Hematopoietic multipotent progenitor cell treated with erythropoietin and hydrocortisone succinate and interleukin-3 and kit ligand, for 8 days (in vitro differentiated cells): ENCODE data around the gene OST4.

Experiments
- DNase-seq: peaks from one replicate; pipeline ENCODE4 v3.0.0-alpha.2; 2015

OST4 gene

DNA sequence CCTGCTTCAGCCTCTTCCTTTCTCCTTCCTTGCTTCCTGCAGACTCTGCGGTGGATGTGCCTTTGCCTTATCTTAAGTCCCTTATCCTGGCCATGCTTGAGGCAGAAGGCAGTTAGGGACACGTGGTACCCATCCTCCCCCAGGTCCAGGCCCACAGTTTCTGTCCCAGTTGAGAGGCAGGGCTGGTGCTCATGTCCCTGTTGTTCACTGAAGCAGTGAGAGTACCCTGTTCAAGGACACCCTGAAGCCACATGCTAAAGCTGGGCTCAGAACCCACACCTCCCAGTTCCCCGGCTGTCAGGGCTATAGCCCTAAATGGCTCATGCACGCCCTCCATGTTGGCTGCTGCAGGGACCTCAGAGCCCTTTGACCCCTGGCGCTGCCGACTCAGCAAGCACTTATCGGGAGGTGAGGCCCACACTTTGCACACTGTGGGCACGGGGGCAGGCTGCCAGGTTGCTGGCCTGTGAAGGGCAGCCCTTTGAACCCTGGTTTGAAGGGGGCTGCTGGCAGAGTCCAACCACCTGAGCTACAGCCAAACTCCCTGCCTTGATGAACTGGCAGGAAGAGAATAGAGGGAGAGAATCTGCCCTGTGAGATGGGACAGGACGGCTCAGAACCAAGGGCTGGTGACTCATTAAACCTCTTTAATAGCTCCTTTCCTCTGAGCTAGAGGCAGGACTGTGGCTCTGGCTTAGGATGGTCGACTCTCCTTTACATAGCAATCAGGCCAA is 21.4 kb upstream of the OST4 start:
- peak; percentile 74 for DNase-seq

DNA sequence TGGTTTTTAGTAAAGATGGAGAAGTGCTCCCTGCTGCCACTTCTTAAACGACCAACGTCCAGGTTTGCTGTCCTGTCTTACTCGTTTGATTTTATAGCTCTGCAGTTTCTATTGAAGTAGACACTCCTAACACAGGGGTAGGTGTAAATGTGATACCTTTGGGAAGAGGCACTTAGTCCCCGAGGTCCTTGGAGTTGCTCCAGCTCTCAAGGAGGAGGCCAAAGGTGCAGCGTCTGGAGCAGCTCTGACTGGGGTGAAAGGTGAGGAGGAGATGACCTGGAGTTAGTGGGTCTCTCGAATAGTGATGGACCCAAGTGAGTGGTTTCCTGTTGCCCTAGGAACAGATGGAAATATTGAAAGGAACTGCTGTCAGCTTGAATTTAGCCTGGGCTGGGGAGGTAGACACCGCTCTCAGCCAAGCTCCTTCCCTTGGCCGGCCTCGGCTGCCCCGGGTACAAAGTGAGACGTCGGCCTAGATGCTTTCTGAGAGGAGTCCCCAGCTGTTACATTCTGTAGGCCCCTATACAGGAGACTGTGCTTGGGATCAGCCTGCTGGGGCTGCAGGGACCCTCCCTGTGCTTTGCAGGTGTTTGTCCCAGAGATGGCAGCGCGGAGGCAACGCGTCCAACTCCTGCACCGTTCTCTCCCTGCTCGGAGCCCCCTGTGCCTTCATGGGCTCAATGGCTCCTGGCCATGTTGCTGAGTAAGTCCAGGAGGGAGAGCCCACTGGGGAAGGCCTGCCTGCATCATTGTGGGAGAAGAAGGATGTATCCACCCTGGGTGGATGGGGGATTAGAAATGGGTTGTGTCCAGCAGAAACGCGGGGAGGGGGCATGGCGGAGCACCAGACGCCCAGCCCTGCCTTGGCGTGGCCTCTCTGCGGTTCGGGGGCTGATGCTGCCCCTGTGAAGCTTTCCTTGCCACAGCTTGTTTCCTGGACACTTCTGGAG is 20.6 kb upstream of the OST4 start:
- no peak for DNase-seq

DNA sequence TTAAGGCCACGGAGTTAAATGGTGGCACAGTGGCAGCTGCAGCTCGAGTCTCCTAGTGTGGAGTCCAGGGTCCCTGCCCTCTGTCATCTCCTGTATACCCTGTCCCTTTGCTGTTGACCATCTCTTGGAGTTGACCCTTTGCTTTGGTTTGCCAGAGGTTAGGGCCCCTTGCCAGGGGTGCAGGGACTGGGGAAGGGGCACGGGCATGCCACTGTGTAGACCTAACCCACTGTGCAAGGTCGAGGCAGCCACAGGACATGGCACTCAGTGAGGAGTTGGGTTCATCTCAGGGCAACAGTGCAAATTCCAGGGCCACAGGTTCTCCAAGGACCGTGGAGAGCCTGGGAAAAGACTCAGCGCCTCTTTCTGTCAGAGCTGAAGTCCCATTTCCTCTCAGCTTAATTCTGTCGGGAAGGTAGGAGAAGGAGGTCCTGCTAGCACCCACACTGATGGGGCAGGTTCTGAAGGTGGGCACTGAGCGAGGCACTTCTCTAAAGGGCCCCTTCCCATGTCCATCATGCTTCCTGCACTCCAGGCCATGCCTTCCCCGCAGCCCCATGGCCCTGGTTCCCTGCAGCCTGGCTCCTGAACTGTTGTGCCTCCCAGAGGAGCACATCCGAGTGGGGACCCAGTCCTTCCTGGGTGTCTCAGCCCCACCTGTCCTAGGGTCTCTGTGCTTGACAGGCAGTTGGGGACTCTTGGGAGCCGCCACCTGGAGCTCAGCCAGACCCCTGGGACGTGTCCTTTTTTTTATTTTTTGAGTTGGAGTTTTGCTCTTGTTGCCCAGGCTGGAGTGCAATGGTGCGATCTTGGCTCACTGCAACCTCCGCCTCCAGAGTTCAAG is 17.9 kb upstream of the OST4 start:
- DNase-seq: no peak

DNA sequence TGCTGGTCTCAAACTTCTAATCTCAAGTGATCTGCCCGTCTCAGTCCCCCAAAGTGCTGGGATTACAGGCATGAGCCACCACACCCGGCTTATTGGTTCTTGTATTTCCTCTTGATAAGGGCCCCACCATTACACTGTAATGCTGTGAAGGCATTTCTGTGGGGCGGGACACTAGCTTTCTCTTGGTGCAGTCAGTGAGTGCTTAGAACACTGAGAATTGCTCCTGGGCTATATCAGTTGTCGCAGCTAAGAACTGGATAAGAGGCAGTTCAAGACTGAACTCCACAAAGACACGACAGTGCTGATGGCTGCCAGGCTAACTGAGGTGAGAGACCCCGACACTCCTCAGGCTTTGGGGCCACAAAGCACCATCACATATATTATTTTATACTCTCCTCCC is 17.2 kb upstream of the OST4 start:
- peak; percentile 83 for DNase-seq

DNA sequence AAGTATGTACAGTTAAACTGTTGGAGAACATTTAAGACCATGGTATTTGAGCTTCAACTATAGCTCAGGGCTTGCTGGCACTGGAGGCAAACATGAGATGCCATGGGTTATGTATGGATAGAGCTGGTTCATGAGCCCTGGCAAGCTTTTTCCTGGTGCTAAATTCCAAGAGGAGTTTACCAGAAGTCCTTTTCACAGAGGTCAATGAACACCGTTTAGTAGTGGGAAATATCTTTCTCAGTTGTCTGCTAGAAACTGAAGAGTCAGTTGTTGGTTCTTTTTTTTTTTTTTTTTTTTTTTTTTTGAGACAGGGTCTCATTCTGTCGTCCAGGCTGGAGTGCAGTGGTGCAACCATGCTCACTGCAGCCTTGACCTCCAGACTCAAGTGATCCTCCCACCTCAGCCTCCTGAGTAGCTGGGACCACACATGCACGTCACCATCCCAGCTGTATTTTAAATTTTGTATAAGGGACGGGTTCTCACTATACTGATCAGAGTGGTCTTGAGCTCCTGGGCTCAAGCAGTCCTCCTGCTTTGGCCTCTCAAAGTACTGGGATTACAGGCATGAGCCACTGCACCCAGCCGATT is 16.5 kb upstream of the OST4 start:
- DNase-seq: no peak

DNA sequence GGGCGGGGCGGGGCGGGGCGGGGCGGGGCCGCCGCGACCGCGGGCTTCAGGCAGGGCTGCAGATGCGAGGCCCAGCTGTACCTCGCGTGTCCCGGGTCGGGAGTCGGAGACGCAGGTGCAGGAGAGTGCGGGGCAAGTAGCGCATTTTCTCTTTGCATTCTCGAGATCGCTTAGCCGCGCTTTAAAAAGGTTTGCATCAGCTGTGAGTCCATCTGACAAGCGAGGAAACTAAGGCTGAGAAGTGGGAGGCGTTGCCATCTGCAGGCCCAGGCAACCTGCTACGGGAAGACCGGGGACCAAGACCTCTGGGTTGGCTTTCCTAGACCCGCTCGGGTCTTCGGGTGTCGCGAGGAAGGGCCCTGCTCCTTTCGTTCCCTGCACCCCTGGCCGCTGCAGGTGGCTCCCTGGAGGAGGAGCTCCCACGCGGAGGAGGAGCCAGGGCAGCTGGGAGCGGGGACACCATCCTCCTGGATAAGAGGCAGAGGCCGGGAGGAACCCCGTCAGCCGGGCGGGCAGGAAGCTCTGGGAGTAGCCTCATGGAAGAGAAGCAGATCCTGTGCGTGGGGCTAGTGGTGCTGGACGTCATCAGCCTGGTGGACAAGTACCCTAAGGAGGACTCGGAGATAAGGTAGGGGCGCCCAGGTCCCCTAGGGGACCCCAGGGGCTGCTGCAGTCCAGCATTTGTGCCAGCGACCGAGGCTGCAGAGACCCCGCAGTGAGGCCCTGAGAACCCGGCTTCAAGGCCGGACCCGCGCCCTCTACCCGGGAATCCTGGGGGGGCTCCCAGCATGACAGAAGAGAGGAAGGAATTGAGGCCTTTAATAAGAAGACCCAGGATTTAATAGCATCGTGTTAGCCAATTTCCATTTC is 15.5 kb upstream of the OST4 start, which contains the start of gene KHK:
Gene KHK (plus strand): TSS at position 49 of the 870 bp plus-strand sequence. CDS start 488 bp downstream, at position 537.
- no peak for DNase-seq

DNA sequence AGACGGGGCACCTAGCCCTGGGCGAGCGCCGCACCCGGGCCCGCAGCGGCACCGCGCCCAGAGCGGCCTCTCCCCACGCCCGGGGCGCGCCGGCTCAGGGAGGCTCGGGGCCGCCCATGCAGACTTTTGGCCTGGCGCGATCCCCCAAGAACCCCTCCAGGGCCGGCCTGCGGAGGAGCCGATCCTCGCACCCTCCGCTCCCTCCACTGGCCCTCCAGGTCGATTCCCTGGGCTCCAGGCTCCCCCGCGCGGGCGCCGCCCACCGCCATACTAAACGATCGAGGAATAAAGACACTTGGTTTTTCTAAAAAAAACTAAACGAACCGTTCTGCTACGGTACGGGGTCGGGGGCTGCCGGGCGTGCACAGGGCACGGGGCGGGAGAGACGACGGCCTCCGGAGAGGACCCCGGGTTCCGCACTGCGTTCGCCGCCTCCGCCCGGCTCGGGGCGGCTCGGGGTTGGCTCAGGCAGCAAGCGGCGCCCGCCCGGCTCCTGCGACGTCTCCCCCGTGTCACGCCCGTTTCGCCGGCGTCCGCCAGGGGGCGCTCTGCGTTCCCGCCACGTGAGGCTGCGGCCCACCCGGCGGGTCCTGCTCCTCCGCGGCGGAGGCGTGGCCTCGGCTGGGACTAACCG is 14.8 kb upstream of the OST4 start:
- DNase-seq: peak; percentile 92

DNA sequence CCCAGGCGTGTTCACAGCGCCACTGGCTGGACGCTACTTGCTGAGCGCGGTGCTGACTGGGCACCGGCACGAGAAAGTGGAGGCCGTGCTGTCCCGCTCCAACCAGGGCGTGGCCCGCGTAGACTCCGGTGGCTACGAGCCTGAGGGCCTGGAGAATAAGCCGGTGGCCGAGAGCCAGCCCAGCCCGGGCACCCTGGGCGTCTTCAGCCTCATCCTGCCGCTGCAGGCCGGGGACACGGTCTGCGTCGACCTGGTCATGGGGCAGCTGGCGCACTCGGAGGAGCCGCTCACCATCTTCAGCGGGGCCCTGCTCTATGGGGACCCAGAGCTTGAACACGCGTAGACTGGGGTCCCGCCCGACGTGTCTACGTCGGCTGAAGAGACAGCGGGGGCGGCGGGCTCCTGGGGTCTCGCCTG is 14.2 kb upstream of the OST4 start:
- DNase-seq: peak; percentile 74

DNA sequence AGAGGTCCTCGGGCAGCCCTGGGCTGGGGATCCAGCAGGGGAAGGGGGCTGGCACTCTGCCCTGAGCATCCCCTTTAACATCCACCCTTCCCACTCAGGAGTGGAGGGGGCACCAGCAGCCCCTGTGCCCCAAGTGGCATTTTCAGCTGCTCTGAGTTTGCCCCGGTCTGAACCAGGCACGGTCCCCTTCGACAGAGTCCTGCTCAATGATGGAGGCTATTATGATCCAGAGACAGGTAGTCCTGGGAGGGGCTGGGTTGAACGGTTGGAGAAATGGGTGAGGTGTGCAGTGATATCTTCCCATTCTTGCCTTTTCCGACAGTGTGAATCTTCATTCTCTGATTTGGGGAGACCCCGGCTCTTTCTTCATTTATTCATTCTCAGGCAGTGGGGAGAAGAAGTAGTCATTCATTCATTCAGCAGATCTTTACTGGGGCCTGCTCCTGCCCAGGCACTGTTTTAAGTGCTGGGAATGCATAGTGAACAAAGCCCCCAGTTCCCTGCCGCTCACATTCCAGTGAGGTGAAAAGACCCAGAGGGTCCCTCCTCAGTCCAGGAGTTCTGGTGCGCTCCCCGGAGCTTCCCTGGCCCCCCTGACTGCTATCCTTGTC is 13.7 kb upstream of the OST4 start:
- no peak for DNase-seq

DNA sequence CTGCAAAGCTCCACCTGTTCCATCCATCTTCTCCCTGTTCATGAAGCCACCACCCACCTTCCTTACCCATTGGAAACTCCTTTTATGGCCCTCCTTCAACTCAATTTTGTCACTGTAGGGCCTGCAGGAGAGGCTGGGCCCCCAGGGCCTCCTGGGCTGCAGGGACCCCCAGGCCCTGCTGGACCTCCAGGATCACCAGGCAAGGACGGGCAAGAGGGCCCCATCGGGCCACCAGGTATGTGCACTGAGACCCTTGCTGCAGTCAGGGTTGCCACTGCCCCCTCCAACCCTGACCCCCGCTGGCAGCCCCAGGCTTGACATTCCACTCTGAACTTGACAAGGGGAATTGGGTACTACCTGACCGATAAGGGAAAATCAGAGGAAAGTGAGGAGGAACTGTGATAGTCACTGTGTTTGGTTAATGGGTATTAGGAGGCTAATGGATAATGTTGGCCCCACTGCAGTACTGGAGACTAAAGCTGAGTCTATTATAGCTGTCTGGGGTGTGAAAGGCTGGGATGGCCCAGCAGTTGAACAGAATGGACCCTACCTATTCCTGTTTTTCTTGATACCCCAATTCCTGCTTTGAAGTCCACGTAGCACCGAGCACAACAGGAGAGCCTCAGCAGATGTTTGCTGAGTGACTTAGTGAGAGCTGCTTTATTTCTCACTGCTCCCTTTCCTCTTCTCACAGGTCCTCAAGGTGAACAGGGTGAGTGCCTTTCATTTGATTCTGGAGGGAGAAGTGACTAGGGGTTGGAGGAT is 13.0 kb upstream of the OST4 start:
- DNase-seq: no peak

DNA sequence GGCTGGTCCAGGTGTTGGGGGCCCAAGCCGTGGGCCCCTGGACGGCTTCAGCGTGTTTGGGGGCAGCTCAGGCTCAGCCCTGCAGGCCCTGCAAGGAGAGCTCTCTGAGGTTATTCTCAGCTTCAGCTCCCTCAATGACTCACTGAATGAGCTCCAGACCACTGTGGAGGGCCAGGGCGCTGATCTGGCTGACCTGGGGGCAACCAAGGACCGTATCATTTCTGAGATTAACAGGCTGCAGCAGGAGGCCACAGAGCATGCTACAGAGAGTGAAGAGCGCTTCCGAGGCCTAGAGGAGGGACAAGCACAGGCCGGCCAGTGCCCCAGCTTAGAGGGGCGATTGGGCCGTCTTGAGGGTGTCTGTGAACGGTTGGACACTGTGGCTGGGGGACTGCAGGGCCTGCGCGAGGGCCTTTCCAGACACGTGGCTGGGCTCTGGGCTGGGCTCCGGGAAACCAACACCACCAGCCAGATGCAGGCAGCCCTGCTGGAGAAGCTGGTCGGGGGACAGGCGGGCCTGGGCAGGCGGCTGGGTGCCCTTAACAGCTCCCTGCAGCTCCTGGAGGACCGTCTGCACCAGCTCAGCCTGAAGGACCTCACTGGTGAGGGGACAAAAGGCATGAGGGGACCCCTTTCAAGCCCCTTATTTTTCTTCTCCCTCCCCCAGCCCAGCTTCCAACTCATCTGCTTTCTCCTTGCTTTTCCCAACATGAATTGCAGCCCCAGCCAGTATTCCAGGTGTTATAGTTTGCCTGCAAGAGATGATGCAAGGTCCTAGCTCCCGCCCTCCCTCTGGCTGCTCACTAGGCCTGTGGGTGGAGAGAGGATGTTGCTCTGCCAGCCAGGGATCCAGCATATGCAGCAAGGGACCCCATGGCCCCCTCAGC is 12.2 kb upstream of the OST4 start:
- DNase-seq: no peak

DNA sequence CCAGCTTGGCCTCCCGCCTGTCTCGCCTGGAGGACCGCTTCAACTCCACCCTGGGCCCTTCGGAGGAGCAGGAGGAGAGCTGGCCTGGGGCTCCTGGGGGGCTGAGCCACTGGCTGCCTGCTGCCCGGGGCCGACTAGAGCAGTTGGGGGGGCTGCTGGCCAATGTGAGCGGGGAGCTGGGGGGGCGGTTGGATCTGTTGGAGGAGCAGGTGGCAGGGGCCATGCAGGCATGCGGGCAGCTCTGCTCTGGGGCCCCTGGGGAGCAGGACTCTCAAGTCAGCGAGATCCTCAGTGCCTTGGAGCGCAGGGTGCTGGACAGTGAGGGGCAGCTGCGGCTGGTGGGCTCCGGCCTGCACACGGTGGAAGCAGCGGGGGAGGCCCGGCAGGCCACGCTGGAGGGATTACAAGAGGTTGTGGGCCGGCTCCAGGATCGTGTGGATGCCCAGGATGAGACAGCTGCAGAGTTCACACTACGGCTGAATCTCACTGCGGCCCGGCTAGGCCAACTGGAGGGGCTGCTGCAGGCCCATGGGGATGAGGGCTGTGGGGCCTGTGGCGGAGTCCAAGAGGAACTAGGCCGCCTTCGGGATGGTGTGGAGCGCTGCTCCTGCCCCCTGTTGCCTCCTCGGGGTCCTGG is 11.4 kb upstream of the OST4 start:
- no peak for DNase-seq

DNA sequence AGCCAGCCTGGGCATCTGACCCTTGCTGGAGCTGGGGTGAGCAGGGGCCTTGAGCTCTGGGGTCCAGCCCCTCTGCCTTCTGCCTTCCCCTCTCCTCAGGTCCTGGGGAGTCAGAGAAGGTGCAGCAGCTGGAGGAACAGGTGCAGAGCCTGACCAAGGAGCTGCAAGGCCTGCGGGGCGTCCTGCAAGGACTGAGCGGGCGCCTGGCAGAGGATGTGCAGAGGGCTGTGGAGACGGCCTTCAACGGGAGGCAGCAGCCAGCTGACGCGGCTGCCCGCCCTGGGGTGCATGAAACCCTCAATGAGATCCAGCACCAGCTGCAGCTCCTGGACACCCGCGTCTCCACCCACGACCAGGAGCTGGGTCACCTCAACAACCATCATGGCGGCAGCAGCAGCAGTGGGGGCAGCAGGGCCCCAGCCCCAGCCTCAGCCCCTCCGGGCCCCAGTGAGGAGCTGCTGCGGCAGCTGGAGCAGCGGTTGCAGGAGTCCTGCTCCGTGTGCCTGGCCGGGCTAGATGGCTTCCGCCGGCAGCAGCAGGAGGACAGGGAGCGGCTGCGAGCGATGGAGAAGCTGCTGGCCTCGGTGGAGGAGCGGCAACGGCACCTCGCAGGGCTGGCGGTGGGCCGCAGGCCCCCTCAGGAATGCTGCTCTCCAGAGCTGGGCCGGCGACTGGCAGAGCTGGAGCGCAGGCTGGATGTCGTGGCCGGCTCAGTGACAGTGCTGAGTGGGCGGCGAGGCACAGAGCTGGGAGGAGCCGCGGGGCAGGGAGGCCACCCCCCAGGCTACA is 10.7 kb upstream of the OST4 start:
- no peak for DNase-seq

DNA sequence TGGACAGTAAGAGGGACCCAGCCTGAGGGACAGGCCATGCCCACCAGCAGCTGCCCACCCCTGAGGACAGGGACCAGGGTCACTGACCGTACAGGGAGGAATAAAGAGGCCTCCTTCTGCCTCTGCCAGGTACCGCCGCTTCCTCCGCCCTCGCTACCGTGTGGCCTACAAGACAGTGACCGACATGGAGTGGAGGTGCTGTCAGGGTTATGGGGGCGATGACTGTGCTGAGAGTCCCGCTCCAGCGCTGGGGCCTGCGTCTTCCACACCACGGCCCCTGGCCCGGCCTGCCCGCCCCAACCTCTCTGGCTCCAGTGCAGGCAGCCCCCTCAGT is 9.1 kb upstream of the OST4 start:
- no peak for DNase-seq

DNA sequence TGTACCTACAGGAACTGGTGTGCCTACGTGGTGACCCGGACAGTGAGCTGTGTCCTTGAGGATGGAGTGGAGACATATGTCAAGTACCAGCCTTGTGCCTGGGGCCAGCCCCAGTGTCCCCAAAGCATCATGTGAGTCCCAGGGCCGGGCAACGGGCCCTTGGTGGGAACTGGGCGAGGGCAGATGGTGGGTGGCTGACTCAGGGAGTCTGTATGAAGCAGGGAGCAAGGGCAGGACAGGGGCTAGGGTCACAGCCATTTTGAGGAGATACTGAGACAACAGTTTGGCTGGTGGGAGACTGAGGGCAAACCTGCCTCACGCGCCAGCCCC is 8.7 kb upstream of the OST4 start:
- no peak for DNase-seq

DNA sequence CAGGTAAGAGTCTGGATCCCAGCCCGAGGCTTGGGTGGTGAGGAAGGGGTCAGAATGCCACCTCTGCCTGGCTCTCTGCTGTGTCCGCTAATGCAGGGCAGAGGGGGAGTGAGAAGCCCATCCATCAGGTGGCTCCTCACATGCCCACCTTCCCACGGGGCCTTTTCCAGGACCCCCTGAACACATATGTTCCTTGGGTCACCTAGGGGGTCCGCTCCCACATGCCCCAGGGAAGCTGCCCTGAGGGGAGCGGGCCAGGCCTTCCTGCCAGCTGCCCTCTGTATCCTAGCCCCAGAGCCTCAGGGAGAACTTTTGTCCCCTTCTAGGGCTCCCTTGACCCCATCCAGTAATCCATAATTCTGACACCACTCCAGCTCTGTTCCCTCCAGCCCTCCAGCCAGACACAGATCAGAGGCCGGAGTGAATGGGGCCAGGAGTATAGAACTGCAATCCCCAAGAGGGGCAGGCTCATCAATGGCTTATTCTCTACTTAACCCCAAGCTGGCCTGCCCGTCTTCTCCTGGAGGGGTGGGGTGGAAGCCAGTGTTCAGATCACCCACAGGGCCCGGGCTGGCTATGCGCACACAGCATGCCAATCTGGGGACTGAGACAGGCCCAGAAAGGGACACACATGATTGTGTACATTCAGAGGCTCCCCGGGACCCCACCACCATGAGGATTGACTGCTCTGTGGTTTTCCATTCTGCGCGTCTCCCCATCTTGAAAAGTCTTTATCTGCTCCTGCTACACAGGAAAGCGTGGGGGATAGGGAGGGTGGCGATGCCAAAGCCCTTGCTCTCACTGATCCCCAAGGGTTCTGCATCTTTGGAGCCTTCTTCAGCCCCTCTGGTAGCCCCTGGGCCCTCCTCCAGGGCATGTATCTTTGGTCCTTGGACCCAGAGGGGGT is 8.0 kb upstream of the OST4 start:
- no peak for DNase-seq
